Activated T-cell treated with anti-CD3 and anti-CD28 coated beads, Interleukin-2, amount 50 U/mL, for 72 hours (primary cell): Measurements from ENCODE around the gene MSL1. TPM values are rescaled to one million over a fixed set of nuclear protein-coding genes. Genes with fewer than 3 reads are reported as not detected.

Experiments used
- ATAC-seq, 2 donors: fragments of 150-1000 bp; cut with Tn5 transposase; replicated peaks in 1 of 2; 2 replicates each; pipeline ENCODE4 v1.10.0; 2021; ENCODE audit warnings: moderate library complexity in 2 of 2, mild to moderate bottlenecking in 1 of 2
- DNase-seq, 2 donors: peaks; one replicate each; pipeline ENCODE4 v3.0.0; 2021 to 2022; ENCODE audit warnings: mixed read lengths in 1 of 2
- H3K27ac Mint-ChIP-seq: one replicate; pipeline ENCODE4 v1.8.0; 2022; ENCODE audit warnings: mild to moderate bottlenecking, moderate library complexity, mixed read lengths
- H3K27me3 Mint-ChIP-seq: one replicate; pipeline ENCODE4 v1.8.0; 2022; ENCODE audit warnings: low read depth, mixed read lengths
- H3K36me3 Mint-ChIP-seq, 2 donors: one replicate each; pipeline ENCODE4 v1.8.0; 2022; ENCODE audit warnings: mixed read lengths in 2 of 2, mild to moderate bottlenecking in 1 of 2; ENCODE audit not compliant: insufficient read depth in 2 of 2
- H3K4me1 Mint-ChIP-seq: one replicate; pipeline ENCODE4 v1.8.0; 2022; ENCODE audit warnings: low read depth, mixed read lengths
- H3K4me3 Mint-ChIP-seq, 2 donors: one replicate each; pipeline ENCODE4 v1.8.0; 2022; ENCODE audit warnings: mild to moderate bottlenecking in 2 of 2, mixed read lengths in 2 of 2, moderate library complexity in 2 of 2
- H3K9me3 Mint-ChIP-seq, 2 donors: one replicate each; pipeline ENCODE4 v1.8.0; 2022; ENCODE audit warnings: mixed read lengths in 2 of 2
- total RNA-seq, 2 donors: library from RNA; stranded (reverse); gene quantifications; one replicate each; pipeline ENCODE4 v1.2.3, GENCODE V29; 2022

Gene MSL1
- total RNA-seq, result 100 to 1,000 TPM; 115 to 121 TPM

- H3K9me3 Mint-ChIP-seq, result no peaks in the 10 kb centered on the region
- no peaks in the 10 kb centered on the region for H3K27me3 Mint-ChIP-seq
Measured at GRCh38 chr17:40121181-40122135, at the start of gene MSL1. Gene MSL1 (plus strand): TSS chr17:40121971. CDS start chr17:40122613, 642 bp downstream.

GRCh38 chr17:40072040-40072734 is 49.6 kb upstream of the MSL1 start:
- peaks cover 52% of the 10 kb centered on the region for H3K4me1 Mint-ChIP-seq
- H3K27me3 Mint-ChIP-seq, result no peaks in the 10 kb centered on the region
- no peak overlapping the region for H3K27ac Mint-ChIP-seq
- DNase-seq, result no peak
- no peaks in the 10 kb centered on the region for H3K9me3 Mint-ChIP-seq
- no peaks in the 10 kb centered on the region for H3K36me3 Mint-ChIP-seq
- no peak overlapping the region for H3K4me3 Mint-ChIP-seq
- no peak for ATAC-seq

More at GRCh38 chr17:40121181-40122135, at the start of gene MSL1:
- H3K4me1 Mint-ChIP-seq, result peaks cover 39% of the 10 kb centered on the region
- ATAC-seq, result peak; percentile 77 to 82
- peaks cover 12 to 17% of the 10 kb centered on the region in 2 donors for H3K36me3 Mint-ChIP-seq
- peak within 1 kb of the TSS; percentile 92 for H3K27ac Mint-ChIP-seq
- H3K4me3 Mint-ChIP-seq, result peak within 1 kb of the TSS; percentile 89 to 92
- DNase-seq, result peak; percentile 91

GRCh38 chr17:40072735-40073346 is 48.9 kb upstream of the MSL1 start:
- DNase-seq (no peak), ATAC-seq (no peak)
- peaks cover 45% of the 10 kb centered on the region for H3K4me1 Mint-ChIP-seq
- H3K9me3 Mint-ChIP-seq, result no peaks in the 10 kb centered on the region
- no peak overlapping the region for H3K4me3 Mint-ChIP-seq
- H3K27ac Mint-ChIP-seq, result no peak overlapping the region
- H3K36me3 Mint-ChIP-seq, result no peaks in the 10 kb centered on the region
- H3K27me3 Mint-ChIP-seq, result no peaks in the 10 kb centered on the region

- Mint-ChIP-seq H3K9me3 (no peaks in the 10 kb centered on the region), H3K36me3 (no peaks in the 10 kb centered on the region), H3K27ac (no peak overlapping the region), H3K4me1 (peaks cover 37% of the 10 kb centered on the region), H3K27me3 (no peaks in the 10 kb centered on the region), H3K4me3 (no peak overlapping the region)
- DNase-seq, result no peak
- ATAC-seq, result no peak
Measured at GRCh38 chr17:40073454-40074174, 48.2 kb upstream of the MSL1 start.

- Mint-ChIP-seq H3K4me3 (no peak overlapping the region), H3K27ac (no peak overlapping the region), H3K27me3 (no peaks in the 10 kb centered on the region)
Measured at GRCh38 chr17:40074175-40074512, 47.6 kb upstream of the MSL1 start.

GRCh38 chr17:40074871-40075200 is 46.9 kb upstream of the MSL1 start:
- Mint-ChIP-seq H3K9me3 (no peaks in the 10 kb centered on the region), H3K4me1 (peaks cover 25% of the 10 kb centered on the region), H3K4me3 (no peak overlapping the region), H3K27me3 (no peaks in the 10 kb centered on the region), H3K27ac (no peak overlapping the region), H3K36me3 (peaks cover 0 to 3% of the 10 kb centered on the region in 2 donors)
- no peak for ATAC-seq
- no peak for DNase-seq

More at GRCh38 chr17:40074175-40074512, 47.6 kb upstream of the MSL1 start:
- Mint-ChIP-seq H3K9me3 (no peaks in the 10 kb centered on the region), H3K4me1 (peaks cover 32% of the 10 kb centered on the region), H3K36me3 (peaks cover 0 to 3% of the 10 kb centered on the region in 2 donors)
- DNase-seq (no peak), ATAC-seq (no peak)

GRCh38 chr17:40075201-40075941 is 46.4 kb upstream of the MSL1 start:
- H3K27ac Mint-ChIP-seq, result peak overlapping the region; percentile 73
- ATAC-seq (peak; percentile 75 to 79), DNase-seq (peak; percentile 71 to 73)
- peaks cover 0 to 3% of the 10 kb centered on the region in 2 donors for H3K36me3 Mint-ChIP-seq
- no peaks in the 10 kb centered on the region for H3K27me3 Mint-ChIP-seq
- no peaks in the 10 kb centered on the region for H3K9me3 Mint-ChIP-seq
- no peak overlapping the region for H3K4me3 Mint-ChIP-seq
- H3K4me1 Mint-ChIP-seq, result peaks cover 20% of the 10 kb centered on the region

GRCh38 chr17:40075942-40076498 is 45.8 kb upstream of the MSL1 start:
- H3K4me1 Mint-ChIP-seq, result peaks cover 13% of the 10 kb centered on the region
- no peak for DNase-seq
- ATAC-seq, result no peak
- H3K27me3 Mint-ChIP-seq, result no peaks in the 10 kb centered on the region
- H3K4me3 Mint-ChIP-seq, result no peak overlapping the region
- H3K36me3 Mint-ChIP-seq, result peaks cover 0 to 3% of the 10 kb centered on the region in 2 donors
- H3K27ac Mint-ChIP-seq, result peak overlapping the region; percentile 73
- no peaks in the 10 kb centered on the region for H3K9me3 Mint-ChIP-seq

- Mint-ChIP-seq H3K4me1 (peaks cover 11% of the 10 kb centered on the region), H3K4me3 (no peak overlapping the region), H3K27me3 (no peaks in the 10 kb centered on the region), H3K36me3 (peaks cover 0 to 3% of the 10 kb centered on the region in 2 donors), H3K27ac (no peak overlapping the region), H3K9me3 (no peaks in the 10 kb centered on the region)
- no peak for ATAC-seq
- DNase-seq, result no peak
Measured at GRCh38 chr17:40076591-40076990, 45.2 kb upstream of the MSL1 start.

GRCh38 chr17:40079545-40079944 is 42.2 kb upstream of the MSL1 start:
- H3K27ac Mint-ChIP-seq, result no peak overlapping the region
- DNase-seq, result no peak
- peaks cover 11% of the 10 kb centered on the region for H3K4me1 Mint-ChIP-seq
- no peak for ATAC-seq
- H3K4me3 Mint-ChIP-seq, result no peak overlapping the region
- H3K27me3 Mint-ChIP-seq, result no peaks in the 10 kb centered on the region
- H3K36me3 Mint-ChIP-seq, result peaks cover 0 to 3% of the 10 kb centered on the region in 2 donors
- no peaks in the 10 kb centered on the region for H3K9me3 Mint-ChIP-seq

GRCh38 chr17:40084477-40084876 is 37.3 kb upstream of the MSL1 start:
- DNase-seq (no peak), ATAC-seq (no peak)
- Mint-ChIP-seq H3K27me3 (no peaks in the 10 kb centered on the region), H3K4me1 (no peaks in the 10 kb centered on the region), H3K4me3 (no peak overlapping the region), H3K27ac (no peak overlapping the region), H3K36me3 (peaks cover 2 to 3% of the 10 kb centered on the region in 2 donors), H3K9me3 (no peaks in the 10 kb centered on the region)
